Progenitor cell of endocrine pancreas (in vitro differentiated cells): Measurements from ENCODE around the gene NHERF1. TPM values are rescaled to one million over a fixed set of nuclear protein-coding genes. Genes with fewer than 3 reads are reported as not detected.

Experiments used
- DNase-seq: peaks from one replicate; pipeline ENCODE4 v3.0.0; 2021; ENCODE audit warnings: low spot score; ENCODE audit not compliant: unreplicated experiment
- H3K27ac Mint-ChIP-seq: 2 replicates; pipeline ENCODE4 v1.8.0; 2021; ENCODE audit warnings: mild to moderate bottlenecking, moderate library complexity, mixed read lengths
- H3K27me3 Mint-ChIP-seq: 2 replicates; pipeline ENCODE4 v1.8.0; 2021; ENCODE audit warnings: mixed read lengths
- H3K36me3 Mint-ChIP-seq: 2 replicates; pipeline ENCODE4 v1.8.0; 2022; ENCODE audit warnings: mixed read lengths; ENCODE audit not compliant: insufficient read depth
- H3K4me1 Mint-ChIP-seq: 2 replicates; pipeline ENCODE4 v1.8.0; 2021; ENCODE audit warnings: low read depth, mixed read lengths
- H3K4me3 Mint-ChIP-seq: 2 replicates; pipeline ENCODE4 v1.8.0; 2021; ENCODE audit warnings: low read depth, mild to moderate bottlenecking, moderate library complexity, mixed read lengths
- H3K9me3 Mint-ChIP-seq: 2 replicates; pipeline ENCODE4 v1.8.0; 2021; ENCODE audit warnings: low read depth, mixed read lengths
- CTCF ChIP-seq: fragments of 200-600 bp; sonication (generic); IDR thresholded peaks from one replicate; pipeline ENCODE4 v1.5.0; 2021; ENCODE audit warnings: antibody characterized with exemption, mild to moderate bottlenecking; ENCODE audit not compliant: unreplicated experiment
- total RNA-seq: library from RNA; stranded (reverse); gene quantifications from 2 replicates; pipeline ENCODE4 v1.2.1, GENCODE V29; 2021

The NHERF1 gene
- total RNA-seq, 1 donor from 2014 or later, result 143 TPM

DNA sequence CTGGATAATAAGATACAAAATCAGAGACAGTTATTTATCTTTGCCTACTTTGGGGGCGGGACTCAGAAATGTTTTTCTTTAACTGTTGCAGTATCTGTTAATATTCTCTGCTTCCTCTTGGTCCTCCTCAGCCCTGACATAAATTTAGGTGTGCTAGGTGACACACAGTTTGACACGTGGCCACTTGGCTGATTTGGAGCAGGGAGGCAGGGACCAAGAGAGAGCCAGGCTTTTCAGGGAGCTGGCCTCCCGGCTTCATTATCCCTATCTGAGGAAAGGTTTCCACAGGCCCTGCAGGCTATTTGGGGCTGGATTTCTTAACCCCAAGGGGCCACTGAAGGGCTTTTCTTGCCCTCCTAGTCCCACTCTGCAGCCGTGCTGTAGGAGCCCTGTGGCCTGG is 47.8 kb downstream of the NHERF1 start:
- TF ChIP-seq CTCF, result no peak
- no peak overlapping the region for H3K27ac Mint-ChIP-seq
- no peaks in the 10 kb centered on the region for H3K9me3 Mint-ChIP-seq
- no peak overlapping the region for H3K4me3 Mint-ChIP-seq
- peaks cover 14% of the 10 kb centered on the region for H3K36me3 Mint-ChIP-seq
- no peaks in the 10 kb centered on the region for H3K27me3 Mint-ChIP-seq
- no peak for DNase-seq
- no peaks in the 10 kb centered on the region for H3K4me1 Mint-ChIP-seq

DNA sequence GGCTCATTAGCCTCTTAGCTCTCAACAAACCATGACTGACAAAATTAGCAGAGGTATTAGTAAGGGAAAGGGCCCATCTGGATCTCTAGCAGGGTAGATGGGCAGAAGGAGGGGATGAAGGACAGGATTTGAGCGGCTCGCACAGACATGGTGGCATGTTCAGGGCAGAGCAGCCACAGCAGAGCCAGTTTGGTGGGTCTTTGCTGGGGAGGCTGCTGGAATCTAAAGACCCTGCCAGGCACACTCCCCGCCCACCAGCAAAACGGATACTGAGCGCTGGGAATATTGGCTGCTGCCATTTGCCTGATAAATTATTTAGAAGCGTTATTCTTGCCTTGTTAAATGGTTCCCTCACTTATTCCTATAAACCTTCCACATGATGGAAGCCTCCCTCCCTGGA is 48.4 kb downstream of the NHERF1 start:
- Mint-ChIP-seq H3K36me3 (peaks cover 11% of the 10 kb centered on the region), H3K27ac (no peak overlapping the region), H3K4me3 (no peak overlapping the region), H3K4me1 (no peaks in the 10 kb centered on the region), H3K9me3 (no peaks in the 10 kb centered on the region), H3K27me3 (no peaks in the 10 kb centered on the region)
- no peak for DNase-seq
- TF ChIP-seq CTCF, result no peak

GRCh38 chr17:74797824-74798223 is 49.4 kb downstream of the NHERF1 start:
- DNase-seq, result no peak
- H3K4me3 Mint-ChIP-seq, result no peak overlapping the region
- peaks cover 11% of the 10 kb centered on the region for H3K36me3 Mint-ChIP-seq
- H3K27ac Mint-ChIP-seq, result no peak overlapping the region
- no peaks in the 10 kb centered on the region for H3K9me3 Mint-ChIP-seq
- no peaks in the 10 kb centered on the region for H3K4me1 Mint-ChIP-seq
- no peaks in the 10 kb centered on the region for H3K27me3 Mint-ChIP-seq
- TF ChIP-seq CTCF, result no peak

DNA sequence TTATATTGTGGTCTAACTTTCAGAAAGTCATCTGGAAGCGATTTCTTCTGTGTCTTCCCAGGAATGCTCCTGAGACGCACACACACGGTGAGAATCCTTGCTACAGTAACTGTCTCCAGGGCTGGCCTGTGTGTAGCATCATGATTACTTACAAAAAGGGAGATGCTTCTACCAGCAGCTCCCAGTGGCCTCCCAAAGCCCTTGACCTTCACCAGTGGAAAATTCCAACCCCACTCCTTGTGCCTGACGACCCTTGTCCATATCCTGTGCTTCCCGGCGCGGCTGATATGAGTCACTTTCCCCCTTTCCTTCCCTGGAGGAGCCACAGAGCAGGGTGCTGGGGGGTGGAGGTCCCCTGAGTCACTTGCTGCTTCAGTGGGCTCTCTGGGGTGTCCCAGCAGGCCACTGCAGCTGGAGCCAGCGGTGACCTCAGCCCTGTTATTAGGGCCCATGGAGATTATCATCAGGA is 49.8 kb downstream of the NHERF1 start:
- Mint-ChIP-seq H3K27ac (no peak overlapping the region), H3K4me3 (no peak overlapping the region), H3K27me3 (no peaks in the 10 kb centered on the region), H3K9me3 (no peaks in the 10 kb centered on the region), H3K4me1 (no peaks in the 10 kb centered on the region), H3K36me3 (peaks cover 11% of the 10 kb centered on the region)
- TF ChIP-seq CTCF, result no peak
- DNase-seq, result no peak

DNA sequence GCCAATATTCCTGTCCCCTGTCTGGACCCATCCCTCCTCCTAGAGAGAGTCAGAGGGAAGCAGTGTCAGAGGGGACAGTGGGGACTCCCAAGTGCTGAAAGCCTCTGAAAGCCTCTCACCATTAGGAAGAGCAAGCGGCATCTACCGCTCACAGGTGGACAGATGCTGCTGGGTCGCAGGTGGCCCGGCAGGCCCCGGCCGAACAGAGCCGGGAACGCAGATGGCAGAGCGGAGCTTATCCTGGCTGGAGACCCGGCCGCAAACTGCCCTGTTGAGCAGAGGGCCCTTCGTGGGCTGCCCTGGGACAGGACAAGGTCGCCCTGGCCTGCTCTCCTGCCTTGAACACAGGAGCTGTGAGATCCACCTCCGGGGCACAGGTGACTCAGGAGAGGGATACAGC is 50.7 kb downstream of the NHERF1 start:
- Mint-ChIP-seq H3K4me3 (no peak overlapping the region), H3K27ac (no peak overlapping the region), H3K9me3 (no peaks in the 10 kb centered on the region), H3K27me3 (no peaks in the 10 kb centered on the region), H3K4me1 (no peaks in the 10 kb centered on the region), H3K36me3 (peaks cover 11% of the 10 kb centered on the region)
- no peak for DNase-seq
- no peak for TF ChIP-seq CTCF
